ENCODE data around the gene MAPKAP1. TPM values are rescaled to one million over a fixed set of nuclear protein-coding genes. Genes with fewer than 3 reads are reported as not detected.

MAPKAP1 gene
- total RNA-seq, 2 experiments from 2014 or later = 55.3 to 57.9 TPM

GRCh38 chr9:125393426-125393825, 313.6 kb downstream of the MAPKAP1 start:
- no peaks in the 10 kb centered on the region for H3K36me3 Mint-ChIP-seq
- no peaks in the 10 kb centered on the region for H3K4me1 Mint-ChIP-seq (ENCODE audit: low read depth)
- no peak overlapping the region for H3K27ac Mint-ChIP-seq
- ChIA-PET CTCF (interaction anchor here (1.3 kb wide), 1 partner anchor 14 kb away, joined by 3 read pairs; no protein-coding TSS in a partner anchor), POLR2A (interaction anchor here (1.1 kb wide), 1 partner anchor 15 kb away, joined by 3 read pairs; no protein-coding TSS in a partner anchor)
- intact Hi-C loops (cut with micrococcal nuclease) = no loop called here
- H3K9me3 Mint-ChIP-seq = no peaks in the 10 kb centered on the region
- no peaks in the 10 kb centered on the region for H3K27me3 Mint-ChIP-seq
- H3K4me3 Mint-ChIP-seq = no peak overlapping the region
- no peak for DNase-seq

GRCh38 chr9:125391704-125392103, 315.3 kb downstream of the MAPKAP1 start:
- no peak overlapping the region for H3K27ac Mint-ChIP-seq
- no peak overlapping the region for H3K4me3 Mint-ChIP-seq
- no peaks in the 10 kb centered on the region for H3K27me3 Mint-ChIP-seq
- POLR2A ChIA-PET = no interaction called here
- CTCF ChIA-PET = interaction anchor here (1.3 kb wide), 1 partner anchor 16 kb away, joined by 3 read pairs; no protein-coding TSS in a partner anchor
- H3K36me3 Mint-ChIP-seq = no peaks in the 10 kb centered on the region
- intact Hi-C loops (cut with micrococcal nuclease) = loop anchor here (2.0 kb wide), 1 partner anchor 57 kb away; no protein-coding TSS in a partner anchor
- no peaks in the 10 kb centered on the region for H3K4me1 Mint-ChIP-seq (ENCODE audit: low read depth)
- no peaks in the 10 kb centered on the region for H3K9me3 Mint-ChIP-seq
- DNase-seq = no peak

GRCh38 chr9:125388978-125389377, 318.0 kb downstream of the MAPKAP1 start:
- no peak overlapping the region for H3K27ac Mint-ChIP-seq
- POLR2A ChIA-PET = no interaction called here
- CTCF ChIA-PET = no interaction called here

GRCh38 chr9:125387861-125388524, 319.0 kb downstream of the MAPKAP1 start:
- Mint-ChIP-seq H3K9me3 (no peaks in the 10 kb centered on the region), H3K27me3 (no peaks in the 10 kb centered on the region), H3K27ac (no peak overlapping the region), H3K4me3 (no peak overlapping the region), H3K4me1 (ENCODE audit: low read depth) (no peaks in the 10 kb centered on the region), H3K36me3 (no peaks in the 10 kb centered on the region)
- ChIA-PET POLR2A (no interaction called here), CTCF (interaction anchor here (1.1 kb wide), 1 partner anchor 20 kb away, joined by 4 read pairs; no protein-coding TSS in a partner anchor)
- DNase-seq = no peak
- intact Hi-C loops (cut with micrococcal nuclease) = no loop called here

More at GRCh38 chr9:125388978-125389377, 318.0 kb downstream of the MAPKAP1 start:
- Mint-ChIP-seq H3K9me3 (no peaks in the 10 kb centered on the region), H3K4me3 (no peak overlapping the region), H3K4me1 (ENCODE audit: low read depth) (no peaks in the 10 kb centered on the region), H3K27me3 (no peaks in the 10 kb centered on the region), H3K36me3 (no peaks in the 10 kb centered on the region)
- intact Hi-C loops (cut with micrococcal nuclease) = no loop called here
- no peak for DNase-seq

Other genes starting within 250 kb of the MAPKAP1 start
- 10 to 100 TPM; 11.9 to 12.7 TPM for gene PBX3, start 40.2 kb upstream of the MAPKAP1 start, total RNA-seq

Data from activated CD4-positive, alpha-beta memory T cell treated with anti-CD3 and anti-CD28 coated beads for 36 hours (primary cell).